Measurements from ENCODE around the gene ADCK1.

ADCK1 gene

GRCh38 chr14:77844802-77845201 lies 44.9 kb downstream of the ADCK1 start:
- in situ Hi-C loops (cut with MboI; ENCODE audit: low pct_unique_long_range_greater_than_20kb, low sequenced_read_pairs, unreplicated experiment): no loop called here
- no peak for TF ChIP-seq CTCF (IDR thresholded peaks at IDR 0.05; ENCODE audit: extremely low read depth, insufficient read depth, missing control alignments)
- DNase-seq (ENCODE audit: low spot score): no peak

GRCh38 chr14:77848031-77848430 lies 48.1 kb downstream of the ADCK1 start:
- TF ChIP-seq CTCF (IDR thresholded peaks at IDR 0.05; ENCODE audit: extremely low read depth, insufficient read depth, missing control alignments): no peak
- no peak for DNase-seq (ENCODE audit: low spot score)
- in situ Hi-C loops (cut with MboI; ENCODE audit: low pct_unique_long_range_greater_than_20kb, low sequenced_read_pairs, unreplicated experiment): no loop called here

GRCh38 chr14:77849711-77850110 lies 49.8 kb downstream of the ADCK1 start:
- in situ Hi-C loops (cut with MboI; ENCODE audit: low pct_unique_long_range_greater_than_20kb, low sequenced_read_pairs, unreplicated experiment): loop anchor here (25.0 kb wide), 1 partner anchor 738 kb away; no protein-coding TSS in a partner anchor
- TF ChIP-seq CTCF (IDR thresholded peaks at IDR 0.05; ENCODE audit: extremely low read depth, insufficient read depth, missing control alignments): no peak
- DNase-seq (ENCODE audit: low spot score): no peak

- TF ChIP-seq CTCF (IDR thresholded peaks at IDR 0.05; ENCODE audit: extremely low read depth, insufficient read depth, missing control alignments): no peak
- in situ Hi-C loops (cut with MboI; ENCODE audit: low pct_unique_long_range_greater_than_20kb, low sequenced_read_pairs, unreplicated experiment): loop anchor here (25.0 kb wide), 1 partner anchor 733 kb away; no protein-coding TSS in a partner anchor
- no peak for DNase-seq (ENCODE audit: low spot score)
Observed at GRCh38 chr14:77853919-77854318, 54.0 kb downstream of the ADCK1 start.

GRCh38 chr14:77856941-77857340 lies 57.0 kb downstream of the ADCK1 start:
- no peak for DNase-seq (ENCODE audit: low spot score)
- TF ChIP-seq CTCF (IDR thresholded peaks at IDR 0.05; ENCODE audit: extremely low read depth, insufficient read depth, missing control alignments): no peak
- in situ Hi-C loops (cut with MboI; ENCODE audit: low pct_unique_long_range_greater_than_20kb, low sequenced_read_pairs, unreplicated experiment): loop anchor here (25.0 kb wide), 1 partner anchor 730 kb away; no protein-coding TSS in a partner anchor

- DNase-seq (ENCODE audit: low spot score): no peak
- in situ Hi-C loops (cut with MboI; ENCODE audit: low pct_unique_long_range_greater_than_20kb, low sequenced_read_pairs, unreplicated experiment): loop anchor here (25.0 kb wide), 1 partner anchor 727 kb away; no protein-coding TSS in a partner anchor
- no peak for TF ChIP-seq CTCF (IDR thresholded peaks at IDR 0.05; ENCODE audit: extremely low read depth, insufficient read depth, missing control alignments)
Observed at GRCh38 chr14:77859934-77860570, 60.1 kb downstream of the ADCK1 start.
